H7 (cell line): Measurements from ENCODE around the gene ARSB. TPM values are rescaled to one million over a fixed set of nuclear protein-coding genes. Genes with fewer than 3 reads are reported as not detected.
"Not testable (repeated sequence)": the region's sequence is repeated elsewhere in the genome, so short reads cannot be mapped to it uniquely, and the experiment has no call there.

ENCODE experiments used
- DNase-seq: peaks from one replicate; pipeline ENCODE4 v3.0.0; 2012
- H3K27me3 ChIP-seq: 2 replicates; pipeline ENCODE4 v1.6.0; 2011; ENCODE audit warnings: mild to moderate bottlenecking, low read length; ENCODE audit not compliant: control insufficient read depth, insufficient read depth
- H3K36me3 ChIP-seq: replicated peaks from 2 replicates; pipeline ENCODE4 v1.5.1; 2011; ENCODE audit warnings: low read length; ENCODE audit not compliant: control insufficient read depth, insufficient read depth
- H3K4me3 ChIP-seq: 2 replicates; pipeline ENCODE4 v1.5.1; 2011; ENCODE audit warnings: low read depth, mild to moderate bottlenecking, control low read depth, low read length, moderate library complexity; ENCODE audit not compliant: insufficient read depth
- total RNA-seq: library from RNA; depleted of rRNA; stranded (reverse); fragments of >200 nt; shearing (Covaris generic); gene quantifications from 2 replicates; pipeline ENCODE4 v1.2.3, GENCODE V29; 2014

Gene ARSB
- total RNA-seq, 1 experiment from 2014 or later: 9.0 TPM

DNA sequence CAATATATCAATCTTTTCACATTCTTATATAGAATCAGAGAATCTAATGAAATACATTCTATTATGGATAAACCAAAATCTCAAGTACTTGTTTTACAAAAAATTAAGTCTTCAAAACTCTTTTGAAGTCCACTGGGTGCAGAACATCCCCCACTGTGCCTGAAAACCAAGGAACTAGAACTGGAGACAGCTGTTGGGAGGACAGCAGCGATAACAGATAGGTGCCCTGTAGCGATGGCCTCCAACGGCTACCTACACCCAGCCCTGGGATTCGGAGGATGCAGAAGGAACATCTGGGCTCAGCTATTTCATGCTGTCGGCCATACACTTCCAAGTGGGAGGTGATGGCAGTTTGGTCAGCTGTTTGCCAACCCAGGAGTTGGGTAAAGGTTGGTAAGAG is 207.2 kb downstream of the ARSB start:
- Histone ChIP-seq H3K4me3 (no peak overlapping the region), H3K36me3 (no peaks in the 10 kb centered on the region), H3K27me3 (no peaks in the 10 kb centered on the region)
- no peak for DNase-seq

DNA sequence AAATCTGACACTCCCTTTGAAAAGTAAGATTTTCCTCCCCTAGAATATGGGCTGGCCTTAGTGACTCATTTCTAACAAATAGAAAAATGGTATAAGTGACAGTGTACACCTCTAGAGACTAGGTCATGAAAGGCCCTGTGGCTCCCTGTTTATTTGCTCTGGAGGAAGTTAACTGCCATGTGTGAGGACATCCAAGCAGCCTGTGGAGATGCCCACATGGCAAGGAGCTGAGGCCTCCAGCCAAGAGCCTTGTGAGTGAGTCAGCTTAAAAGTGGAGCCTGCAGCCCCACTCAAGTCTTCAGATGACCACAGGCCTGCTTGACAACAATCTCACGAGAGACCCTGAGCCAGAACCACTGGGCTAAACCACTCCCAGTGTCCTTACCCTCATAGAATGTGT is 208.5 kb downstream of the ARSB start:
- DNase-seq: no peak
- Histone ChIP-seq H3K4me3 (no peak overlapping the region), H3K27me3 (no peaks in the 10 kb centered on the region), H3K36me3 (no peaks in the 10 kb centered on the region)

- no peak for DNase-seq
- H3K36me3 ChIP-seq: no peaks in the 10 kb centered on the region
- H3K27me3 ChIP-seq: no peaks in the 10 kb centered on the region
- H3K4me3 ChIP-seq: no peak overlapping the region
These were observed 211.5 kb downstream of the ARSB start for GRCh38 chr5:78773655-78774054.

DNA sequence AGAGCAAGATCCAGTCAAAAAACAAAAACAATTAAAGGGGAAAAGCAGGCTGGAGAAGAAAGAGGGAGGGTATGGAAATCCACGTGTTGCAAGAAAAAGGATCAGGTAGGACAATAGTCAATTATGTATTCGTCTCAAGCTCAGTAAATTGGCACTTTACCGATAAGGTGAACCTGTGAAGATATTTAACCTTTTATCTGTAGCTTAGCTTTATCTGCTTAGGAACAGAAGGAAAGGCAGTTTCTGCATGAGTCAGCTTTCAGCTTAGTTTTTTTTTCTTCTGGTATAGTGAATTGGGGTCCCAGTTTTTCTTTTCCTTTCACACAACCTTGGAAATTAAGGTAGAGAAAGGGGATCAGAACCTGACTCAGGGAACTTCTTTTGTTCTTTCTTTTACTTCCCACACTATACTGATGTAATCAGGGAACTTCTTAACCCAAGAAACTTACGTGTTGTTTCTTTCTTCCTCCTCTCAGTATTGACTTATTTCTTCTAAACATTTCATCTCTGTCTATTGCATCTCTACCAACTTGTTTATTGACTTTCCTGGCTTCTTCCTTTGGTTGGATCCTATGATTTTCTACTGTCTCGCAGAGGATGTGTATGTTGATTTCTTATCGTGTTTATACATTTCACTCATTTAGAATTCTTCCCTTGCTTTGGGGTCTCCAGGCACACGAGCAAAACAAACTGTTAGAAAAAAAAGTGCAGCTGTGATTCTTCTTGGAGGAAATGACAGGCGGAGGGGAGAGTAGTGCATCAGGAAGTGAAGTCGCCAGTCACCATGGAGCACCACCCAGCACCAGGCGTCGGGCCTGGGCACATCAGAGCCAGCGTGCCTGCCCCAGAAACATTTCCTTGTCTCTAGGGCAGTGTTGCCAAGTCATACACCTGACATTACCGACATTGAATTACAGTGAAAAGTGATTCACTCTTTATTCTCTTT is 213.6 kb downstream of the ARSB start:
- no peaks in the 10 kb centered on the region for H3K27me3 ChIP-seq
- no peaks in the 10 kb centered on the region for H3K36me3 ChIP-seq
- DNase-seq: no peak
- H3K4me3 ChIP-seq: no peak overlapping the region

GRCh38 chr5:78768781-78769380 is 216.2 kb downstream of the ARSB start:
- Histone ChIP-seq H3K4me3 (no peak overlapping the region), H3K27me3 (no peaks in the 10 kb centered on the region), H3K36me3 (no peaks in the 10 kb centered on the region)
- no peak for DNase-seq

GRCh38 chr5:78766412-78766762 is 218.7 kb downstream of the ARSB start:
- no peaks in the 10 kb centered on the region for H3K36me3 ChIP-seq
- no peaks in the 10 kb centered on the region for H3K27me3 ChIP-seq
- H3K4me3 ChIP-seq: no peak overlapping the region
- no peak for DNase-seq

- H3K4me3 ChIP-seq: no peak overlapping the region
- H3K36me3 ChIP-seq: no peaks in the 10 kb centered on the region
- H3K27me3 ChIP-seq: no peaks in the 10 kb centered on the region
- DNase-seq: no peak
These were observed 219.2 kb downstream of the ARSB start for GRCh38 chr5:78765756-78766411.

DNA sequence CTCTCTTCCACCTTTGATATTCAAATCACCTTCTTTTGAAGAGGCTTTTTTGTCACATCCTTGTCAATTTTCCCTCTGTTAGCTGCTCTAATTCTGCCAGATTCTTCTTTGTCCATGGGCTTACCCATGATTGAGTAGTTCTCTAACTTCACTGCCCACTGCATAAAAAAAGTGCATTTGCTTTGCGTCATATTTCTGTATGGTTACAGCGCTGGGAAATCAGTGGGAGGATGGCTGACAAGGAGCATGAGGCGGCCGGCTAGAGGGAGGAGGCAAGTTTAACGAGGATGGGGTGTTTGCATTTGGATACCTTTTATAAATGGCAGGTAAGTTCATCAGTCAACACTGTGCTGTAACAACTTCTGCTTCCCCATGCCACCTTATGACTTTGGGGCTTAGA is 220.0 kb downstream of the ARSB start:
- DNase-seq: no peak

GRCh38 chr5:78763659-78764189 is 221.4 kb downstream of the ARSB start:
- no peaks in the 10 kb centered on the region for H3K27me3 ChIP-seq
- no peaks in the 10 kb centered on the region for H3K36me3 ChIP-seq
- no peak for DNase-seq
- H3K4me3 ChIP-seq: no peak overlapping the region

More for the DNA sequence above, 220.0 kb downstream of the ARSB start:
- no peak overlapping the region for H3K4me3 ChIP-seq
- H3K27me3 ChIP-seq: no peaks in the 10 kb centered on the region
- no peaks in the 10 kb centered on the region for H3K36me3 ChIP-seq

GRCh38 chr5:78762743-78763142 is 222.4 kb downstream of the ARSB start:
- DNase-seq, H3K36me3 ChIP-seq, H3K27me3 ChIP-seq, H3K4me3 ChIP-seq: not testable (repeated sequence)

DNA sequence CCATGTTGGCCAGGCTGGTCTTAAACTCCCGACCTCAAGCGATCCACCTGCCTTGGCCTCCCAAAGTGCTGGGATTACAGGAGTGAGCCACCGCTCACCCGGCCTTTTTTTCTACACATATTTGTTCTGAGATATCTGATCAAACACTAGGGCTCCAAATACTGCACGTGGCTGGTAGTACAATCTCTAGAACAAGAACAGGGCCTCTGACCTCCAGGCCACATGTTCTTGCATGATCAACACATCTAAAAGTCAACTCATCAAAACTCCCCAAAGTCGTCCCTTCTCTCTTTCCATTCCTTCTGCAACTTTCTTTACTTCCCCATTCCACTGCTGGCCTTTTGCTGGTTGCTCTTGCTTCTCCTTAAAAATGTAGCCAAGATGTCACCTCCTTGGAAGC is 223.3 kb downstream of the ARSB start:
- no peak overlapping the region for H3K4me3 ChIP-seq
- no peaks in the 10 kb centered on the region for H3K27me3 ChIP-seq
- H3K36me3 ChIP-seq: no peaks in the 10 kb centered on the region
- DNase-seq: no peak

GRCh38 chr5:78760770-78761169 is 224.3 kb downstream of the ARSB start:
- Histone ChIP-seq H3K36me3 (no peaks in the 10 kb centered on the region), H3K4me3 (no peak overlapping the region), H3K27me3 (no peaks in the 10 kb centered on the region)
- no peak for DNase-seq

GRCh38 chr5:78760366-78760765 is 224.7 kb downstream of the ARSB start:
- DNase-seq: no peak
- Histone ChIP-seq H3K27me3 (no peaks in the 10 kb centered on the region), H3K4me3 (no peak overlapping the region), H3K36me3 (no peaks in the 10 kb centered on the region)

DNA sequence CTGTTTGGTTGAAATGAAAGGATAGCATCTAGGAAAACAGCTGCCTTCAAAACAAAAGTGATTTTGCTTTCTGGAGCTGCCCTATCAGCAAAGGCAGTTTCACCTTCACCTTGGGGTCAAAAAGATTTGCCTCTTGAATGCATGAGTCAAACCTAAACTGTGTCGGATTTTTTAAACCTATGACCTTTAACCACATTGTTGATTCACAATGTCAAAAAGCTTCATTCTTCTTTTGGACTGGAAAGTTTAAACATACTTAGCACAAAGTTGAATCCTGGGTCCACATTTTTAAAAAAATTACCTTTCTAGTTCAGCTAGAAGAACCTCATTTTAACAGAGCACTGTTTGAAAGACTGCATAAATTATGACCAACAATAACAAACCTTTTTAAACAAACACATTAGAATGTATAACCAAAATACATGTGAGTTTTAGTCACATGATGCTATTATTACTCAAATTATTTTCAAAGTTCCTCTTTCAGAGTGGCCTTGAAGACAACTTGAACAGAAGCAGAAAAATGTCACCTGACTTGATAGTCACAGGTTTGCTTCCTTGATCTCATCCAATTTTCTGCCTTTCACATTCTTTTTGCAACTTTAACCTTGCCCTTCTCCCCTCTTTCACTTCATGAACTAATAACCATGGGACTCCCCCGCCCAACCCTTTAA is 226.8 kb downstream of the ARSB start:
- Histone ChIP-seq H3K36me3 (no peaks in the 10 kb centered on the region), H3K27me3 (no peaks in the 10 kb centered on the region), H3K4me3 (no peak overlapping the region)
- no peak for DNase-seq
